GM18508 (cell line): ENCODE measurements around the gene APIP.
"Not testable (repeated sequence)": the region's sequence is repeated elsewhere in the genome, so short reads cannot be mapped to it uniquely, and the experiment has no call there.

ENCODE experiments used
- ATAC-seq: cut with Tn5 transposase; IDR thresholded peaks from one replicate; pipeline ENCODE4 v1.9.1; 2021; ENCODE audit warnings: moderate number of reproducible peaks; ENCODE audit not compliant: insufficient read depth, unreplicated experiment

Gene APIP

DNA sequence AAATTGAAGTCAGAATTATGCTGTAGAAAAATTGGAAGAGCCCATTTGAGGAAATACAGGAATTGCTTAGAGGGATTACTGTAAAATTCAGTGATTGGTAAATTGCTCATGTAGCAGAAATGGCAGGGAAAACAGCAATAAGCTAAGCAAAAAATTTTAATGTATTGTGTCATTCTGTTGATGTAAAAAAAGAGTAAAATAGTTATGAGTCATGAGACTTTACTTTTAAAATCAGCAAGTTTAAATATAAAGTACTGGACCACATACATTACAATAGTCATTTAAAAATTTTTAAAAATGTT is 10.6 kb upstream of the APIP start:
- ATAC-seq, result no peak

DNA sequence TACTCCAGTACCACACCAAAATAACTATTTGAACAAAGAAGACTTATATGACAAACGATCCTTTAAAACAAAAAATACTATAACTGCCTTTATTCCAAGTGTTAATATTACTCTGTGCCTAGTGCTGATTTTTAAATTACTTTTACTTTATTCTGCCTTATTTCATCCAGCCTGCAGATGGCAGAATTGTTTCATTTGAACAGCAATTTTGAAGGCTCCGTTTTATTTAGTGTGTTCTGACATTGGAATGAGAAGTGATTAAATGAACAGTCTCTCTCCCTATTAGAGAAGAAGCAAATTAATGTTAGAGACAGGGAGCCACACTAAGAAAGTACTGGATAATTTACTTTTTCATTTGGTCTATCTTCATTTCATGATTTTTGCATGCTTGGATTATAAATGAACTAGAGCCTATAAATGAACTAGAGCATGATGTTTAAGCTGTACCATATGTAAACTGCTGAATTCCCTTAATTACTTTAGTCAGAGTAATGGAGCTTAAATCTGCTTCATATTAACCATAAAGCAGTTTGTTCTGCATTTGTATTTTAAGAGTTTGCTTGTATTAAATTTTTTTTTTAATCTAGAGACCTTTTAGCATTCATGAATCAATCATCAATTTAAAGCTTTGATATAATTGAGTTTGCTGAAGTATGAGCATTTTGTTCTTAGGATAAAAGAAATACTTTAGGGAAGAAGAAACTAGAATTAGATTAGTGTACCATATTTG is 10.1 kb upstream of the APIP start:
- ATAC-seq, result no peak

DNA sequence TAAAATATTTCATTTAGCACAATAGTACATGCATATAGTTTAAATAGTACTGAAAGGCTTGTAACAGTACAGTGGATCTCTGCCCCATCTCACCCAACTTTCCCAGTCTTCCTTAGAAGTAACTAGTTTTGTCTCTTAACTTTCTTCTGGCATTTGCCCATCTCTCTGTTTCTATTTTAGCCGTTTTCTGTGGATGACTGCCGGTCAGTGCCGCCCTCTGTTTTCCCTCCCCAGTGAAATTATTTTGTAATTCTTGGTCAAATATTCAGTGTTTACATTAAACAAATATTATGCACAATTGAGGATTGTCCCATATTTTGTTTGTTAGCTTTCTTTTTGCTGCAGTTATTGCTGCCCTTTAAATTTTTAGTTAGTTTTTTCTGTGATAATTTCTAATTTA is 8.5 kb upstream of the APIP start:
- no peak for ATAC-seq

DNA sequence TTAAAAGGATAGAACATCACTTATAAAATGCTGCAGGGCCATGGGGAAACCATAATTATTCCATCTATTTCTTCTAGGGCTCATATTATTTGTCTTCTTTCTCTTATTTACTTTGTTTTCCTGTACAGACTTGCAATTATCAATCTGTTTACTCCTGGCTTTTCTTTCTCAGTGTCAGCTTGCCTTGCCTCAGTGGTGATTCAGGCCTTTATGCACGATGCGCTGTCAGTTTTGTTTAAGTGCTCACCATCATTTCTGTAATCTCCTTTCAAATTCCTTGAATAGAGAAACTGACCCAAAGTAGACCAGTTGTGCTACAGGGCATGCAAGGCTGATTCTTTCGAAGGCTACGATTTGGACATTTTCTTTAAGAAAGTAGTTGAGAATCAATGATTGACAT is 5.0 kb upstream of the APIP start:
- no peak for ATAC-seq

DNA sequence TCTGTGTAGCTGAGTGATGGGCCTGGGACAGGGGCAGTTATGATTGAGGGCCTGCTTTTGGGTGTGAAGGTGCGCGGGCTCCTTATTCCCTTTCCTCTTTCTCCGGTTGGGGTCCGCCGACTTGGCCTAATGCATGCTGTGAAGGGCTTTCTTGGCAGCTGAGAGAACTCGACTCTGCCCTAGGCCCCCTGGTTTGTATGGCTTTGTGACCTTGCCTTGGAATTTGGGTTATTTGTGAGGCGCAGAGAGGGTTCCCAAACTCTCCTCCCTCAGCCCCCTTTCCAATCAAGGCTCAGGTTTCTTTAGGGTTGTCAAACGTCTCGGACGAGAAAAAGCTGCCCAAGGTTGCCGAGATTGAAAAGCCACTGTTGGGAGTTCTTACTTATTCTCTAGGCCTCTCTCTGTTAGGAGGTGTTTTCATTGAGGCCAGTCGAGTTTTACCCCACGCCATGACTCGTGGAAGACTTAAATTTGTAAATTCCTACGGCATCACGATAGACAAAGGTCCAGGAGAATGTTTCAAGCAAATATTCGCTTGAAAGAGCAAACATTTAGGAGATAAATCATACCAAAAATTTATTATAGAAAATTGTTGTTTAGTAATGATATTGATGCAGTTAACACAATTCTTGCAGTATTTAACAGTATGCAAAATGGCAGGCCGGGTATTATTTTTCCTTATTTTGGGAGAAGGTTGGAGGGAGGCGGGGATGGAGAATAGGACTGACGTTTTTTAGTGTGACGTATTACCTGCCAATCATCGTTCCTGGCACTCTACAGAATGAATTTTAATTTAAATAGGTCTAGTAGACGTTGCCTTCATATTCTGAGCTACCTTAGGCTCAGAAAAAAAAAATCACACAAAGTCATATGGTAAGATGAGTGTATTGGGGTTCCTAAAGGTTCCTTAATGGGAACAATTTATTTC is 928 bp upstream of the APIP start:
- peak; percentile 10 for ATAC-seq

DNA sequence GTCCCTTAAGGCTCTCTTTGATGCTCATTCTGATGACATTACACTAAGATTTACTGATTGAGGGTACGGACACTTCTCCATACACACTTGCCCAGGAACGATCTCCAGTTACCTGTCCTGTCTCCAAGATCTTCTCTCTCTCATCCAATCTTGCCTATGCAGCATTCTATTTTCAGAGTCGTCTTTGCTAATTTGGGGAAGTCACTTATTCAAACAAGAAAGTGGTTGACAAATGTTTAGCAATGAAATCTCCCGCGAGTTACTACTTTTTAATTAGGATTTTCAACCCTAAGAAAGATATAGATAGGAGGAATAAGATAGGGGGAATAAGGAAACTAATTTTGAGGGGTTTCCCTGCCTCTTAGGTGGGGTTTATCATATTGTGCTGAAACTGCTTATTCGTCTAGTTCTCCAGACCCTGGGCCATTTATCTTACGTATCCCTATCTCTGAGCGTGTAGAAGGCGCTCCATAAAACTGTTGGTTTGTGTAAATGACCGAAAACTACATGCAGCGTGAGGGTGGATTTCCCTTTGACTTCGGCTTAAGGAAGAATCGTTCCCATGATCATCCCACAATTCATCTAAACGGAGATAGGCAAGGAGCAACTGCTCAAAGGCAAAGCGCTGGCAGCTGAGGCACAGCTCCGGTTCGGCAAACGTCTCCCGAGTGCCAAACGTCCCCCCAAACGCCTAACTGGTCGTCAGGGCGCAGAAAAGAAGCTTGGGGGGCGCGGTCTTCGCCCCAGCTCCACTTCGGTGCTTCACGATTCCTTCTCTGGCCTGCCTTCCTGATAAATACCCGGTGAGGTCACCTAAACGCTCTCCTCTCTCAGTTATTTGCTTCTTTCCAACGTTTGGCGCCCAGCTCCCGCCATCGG is 804 bp downstream of the APIP start:
- peak; percentile 4 for ATAC-seq

DNA sequence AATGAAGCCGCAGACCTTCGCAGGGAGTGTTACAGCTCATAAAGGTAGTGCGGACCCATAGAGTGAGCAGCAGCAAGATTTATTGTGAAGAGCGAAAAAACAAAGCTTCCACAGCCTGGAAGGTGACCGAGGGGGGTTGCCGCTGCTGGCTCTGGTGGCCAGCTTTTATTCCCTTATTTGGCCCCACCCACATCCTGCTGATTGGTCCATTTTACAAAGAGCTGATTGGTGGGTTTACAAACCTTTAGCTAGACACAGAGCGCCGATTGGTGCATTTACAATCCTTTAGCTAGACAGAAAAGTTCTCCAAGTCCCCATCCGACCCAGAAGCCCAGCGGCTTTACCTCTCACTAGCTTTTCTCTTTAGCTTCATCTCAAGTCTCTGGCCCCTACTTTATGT is 2.6 kb downstream of the APIP start:
- ATAC-seq, result not testable (repeated sequence)

DNA sequence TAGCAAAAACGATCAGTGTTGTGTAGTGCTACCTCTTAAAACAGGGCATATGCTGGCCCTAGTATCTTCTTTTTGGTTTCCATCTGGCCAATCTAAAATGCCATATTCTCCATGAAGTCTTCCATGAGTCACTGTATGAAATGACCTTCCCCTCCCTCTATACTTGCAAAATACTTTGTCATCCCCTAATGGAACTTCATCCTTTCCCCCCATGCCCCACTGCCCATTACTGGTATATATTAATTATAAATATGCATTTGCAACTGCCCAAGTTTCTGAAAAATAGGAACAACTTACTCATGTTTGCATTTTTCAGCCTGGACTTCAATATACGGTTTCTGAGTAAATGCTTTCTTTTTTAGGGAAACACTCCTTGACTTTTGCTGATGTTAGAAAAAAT is 4.5 kb downstream of the APIP start:
- no peak for ATAC-seq

DNA sequence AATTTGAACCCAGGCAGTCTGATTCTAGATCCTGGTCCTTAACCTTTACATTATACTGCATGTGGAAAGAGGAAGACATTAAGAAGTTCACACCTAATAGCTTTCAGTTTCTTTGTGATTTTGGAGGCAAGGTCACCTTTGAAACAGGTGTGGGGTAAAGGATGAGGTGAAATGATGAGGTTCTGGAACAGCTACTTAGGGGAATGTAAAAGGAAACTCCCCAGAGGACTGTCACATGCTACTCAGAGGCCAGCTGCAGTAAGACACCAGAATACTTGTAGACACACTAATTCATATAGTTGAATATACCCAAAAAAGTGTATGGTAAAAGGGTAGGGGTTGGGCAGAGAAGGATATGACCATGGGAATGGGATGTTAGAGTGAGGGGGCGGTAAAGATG is 5.4 kb downstream of the APIP start:
- ATAC-seq, result peak; percentile 46

DNA sequence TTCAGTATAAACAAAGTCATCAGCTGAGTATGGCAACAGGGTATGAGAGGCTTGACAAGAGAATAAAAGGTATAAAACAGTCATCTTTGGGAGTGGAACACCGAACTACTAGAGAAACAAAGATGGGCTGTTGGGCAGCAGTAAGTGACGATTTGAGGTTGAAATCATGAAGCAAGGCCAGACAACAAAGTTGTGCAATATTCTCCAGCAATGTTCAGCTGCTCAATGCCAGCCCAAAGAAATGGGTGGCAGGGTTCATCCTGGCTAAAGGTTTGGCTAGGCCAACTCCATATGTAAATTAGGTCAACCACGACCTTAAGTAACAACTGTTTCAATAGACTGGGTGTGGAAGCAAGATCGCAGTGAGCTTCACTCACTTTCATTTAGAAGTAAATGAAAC is 6.2 kb downstream of the APIP start:
- ATAC-seq, result no peak

DNA sequence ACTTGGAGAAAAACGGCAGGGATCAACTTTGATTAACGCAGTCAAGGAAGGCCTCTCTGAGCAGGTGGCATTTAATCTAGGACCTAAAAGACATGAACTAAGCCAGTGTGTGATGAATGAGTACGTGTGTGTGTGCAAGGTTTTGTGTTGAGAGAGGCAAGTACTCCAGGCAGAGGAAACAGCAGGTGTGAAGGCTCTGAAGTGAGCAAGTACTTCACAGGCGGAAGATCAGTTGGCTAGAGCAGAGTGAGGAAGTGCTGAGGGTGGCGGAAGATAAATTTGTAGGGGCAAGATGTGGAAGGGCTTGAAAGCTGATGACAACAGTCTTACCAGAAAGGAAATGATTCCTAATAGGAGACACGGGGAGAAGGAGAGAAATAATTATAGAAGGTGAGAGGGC is 6.8 kb downstream of the APIP start:
- ATAC-seq, result no peak

DNA sequence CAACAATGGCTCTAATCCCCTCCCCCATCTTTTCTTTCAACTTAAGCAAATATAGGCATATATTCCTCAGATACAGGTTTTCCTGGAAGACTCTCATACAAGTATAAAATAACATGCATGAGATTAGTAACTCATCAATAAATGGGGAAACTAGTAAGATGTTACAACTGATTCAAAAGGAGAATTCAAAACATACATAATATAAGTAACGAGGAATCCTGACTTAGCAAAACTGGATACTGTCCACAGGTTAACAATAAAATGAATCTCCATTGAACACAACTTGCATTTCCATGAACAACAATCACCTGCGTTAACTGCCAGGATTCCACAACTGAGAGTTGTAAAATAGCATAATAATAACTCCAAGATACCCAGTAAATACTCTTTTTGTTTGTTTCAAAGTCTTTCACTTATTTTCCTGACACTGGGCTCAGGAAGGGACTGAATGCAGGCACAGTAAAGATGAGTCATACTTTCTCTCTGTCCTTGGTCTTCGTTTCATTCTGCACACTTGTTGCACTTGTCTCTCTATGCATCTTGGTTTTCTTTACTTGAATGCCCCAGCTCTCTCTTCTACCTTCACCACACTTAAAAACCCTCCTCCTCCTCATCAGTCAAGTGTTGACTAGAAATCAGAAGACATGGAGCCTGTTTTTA is 8.1 kb downstream of the APIP start:
- no peak for ATAC-seq

DNA sequence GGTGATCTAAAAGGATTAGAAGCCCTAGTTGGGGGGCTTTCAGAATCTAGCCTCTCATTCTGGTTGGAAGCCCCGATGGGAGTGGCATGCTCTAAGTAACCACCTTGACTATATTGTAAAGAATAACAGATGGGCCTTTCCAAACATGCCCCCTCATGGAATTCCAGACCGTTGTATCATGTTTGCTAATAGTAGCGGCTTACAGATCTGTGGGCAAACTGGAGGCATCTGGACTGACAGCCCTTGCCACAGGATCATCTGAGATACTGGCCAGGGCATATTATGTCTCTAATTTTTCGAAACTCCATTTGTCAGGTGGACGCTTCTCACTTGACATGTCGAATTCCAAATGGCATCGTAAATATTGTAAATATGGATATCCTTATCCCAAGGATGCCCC is 10.5 kb downstream of the APIP start:
- ATAC-seq, result no peak

DNA sequence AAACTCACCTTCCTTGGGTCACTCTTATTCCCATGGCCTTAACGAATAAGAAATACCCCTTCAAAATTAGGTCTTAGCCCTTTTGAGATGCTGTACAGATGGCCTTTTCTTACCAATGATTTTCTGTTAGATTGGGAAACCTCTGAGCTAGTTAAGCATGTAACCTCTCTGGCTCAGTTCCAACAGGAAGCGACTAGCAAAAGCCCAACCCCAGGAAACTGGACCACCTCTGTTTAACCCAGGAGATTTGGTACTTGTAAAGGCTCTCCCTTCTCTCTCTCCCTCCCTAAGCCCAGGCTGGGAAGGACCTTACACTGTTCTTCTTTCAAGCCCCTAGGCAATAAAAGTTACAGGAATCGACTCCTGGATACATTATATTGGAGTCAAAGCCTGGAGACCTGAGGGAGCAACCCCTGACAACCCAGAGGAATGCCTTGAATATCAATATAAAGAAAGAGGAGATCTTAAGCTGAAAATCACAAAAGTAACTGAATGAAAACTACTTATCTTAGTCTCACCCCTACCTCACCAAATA is 11.7 kb downstream of the APIP start:
- ATAC-seq, result no peak

DNA sequence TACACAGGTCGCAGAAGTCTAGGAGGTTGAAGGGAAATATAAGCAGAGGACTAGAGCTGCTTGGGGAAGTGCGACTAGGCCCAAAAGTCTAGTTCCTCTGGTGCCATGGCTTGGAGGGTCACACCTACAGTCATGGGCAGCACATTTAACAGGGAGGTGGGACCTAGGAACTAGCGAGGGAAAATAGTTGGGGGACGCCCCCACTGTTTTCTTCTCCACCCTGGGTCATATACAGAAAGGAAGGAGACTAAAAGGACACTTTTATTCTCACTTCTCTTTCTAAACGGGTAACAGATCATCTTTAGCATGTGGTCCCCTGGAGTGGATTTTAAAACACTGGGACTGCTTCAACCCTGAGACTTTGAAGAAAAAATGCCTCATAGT is 16.6 kb downstream of the APIP start:
- no peak for ATAC-seq

DNA sequence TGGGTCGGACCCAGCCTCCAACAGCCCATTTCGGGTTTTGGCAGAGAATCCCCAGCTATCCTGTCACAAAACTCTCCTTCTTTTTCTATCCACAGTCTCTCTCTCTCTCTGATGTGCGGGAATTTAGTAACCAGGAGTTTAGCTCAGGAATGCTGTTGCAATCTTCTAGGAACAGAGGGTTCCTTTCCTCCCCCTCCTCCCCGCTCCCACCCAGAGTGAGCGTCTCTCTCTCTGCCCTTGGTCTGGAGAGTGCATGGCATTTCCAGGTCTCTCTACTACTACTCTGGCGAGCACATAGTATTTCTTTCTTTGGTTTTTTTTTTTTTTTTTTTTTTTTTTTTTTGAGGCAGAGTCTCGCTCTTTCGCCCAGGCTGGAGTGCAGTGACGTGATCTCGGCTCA is 17.7 kb downstream of the APIP start:
- ATAC-seq, result no peak

DNA sequence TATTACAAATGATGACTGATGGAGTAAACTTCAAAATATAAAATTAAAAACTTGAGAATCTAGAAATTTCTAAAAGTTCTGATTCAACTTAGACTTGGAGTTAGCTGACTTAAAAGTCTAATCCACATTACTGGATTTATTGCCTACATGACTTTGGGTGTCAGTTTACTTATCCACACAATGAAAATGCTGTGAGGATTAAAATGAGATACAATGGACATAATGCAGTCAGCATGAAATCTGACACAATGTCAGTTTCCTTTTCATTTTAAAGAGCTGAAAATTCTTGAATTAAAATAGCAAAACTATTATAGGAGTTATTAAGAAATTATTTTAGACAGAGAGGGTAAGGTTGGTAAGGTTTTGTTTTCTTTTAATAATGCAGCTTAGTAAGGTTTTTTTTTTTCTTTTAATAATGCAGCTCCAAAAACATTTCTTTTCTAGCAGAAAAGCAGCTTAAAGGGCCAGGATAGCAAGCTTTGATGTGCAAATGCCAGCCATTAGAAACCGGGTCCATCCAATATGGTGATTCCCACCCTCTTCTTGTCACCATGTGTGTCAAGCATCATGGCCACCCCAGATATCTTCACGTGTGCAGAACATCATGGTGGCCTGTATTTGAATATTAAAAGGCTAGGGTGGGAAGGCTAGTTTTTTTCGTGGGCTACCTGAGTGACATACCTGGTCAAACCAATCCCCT is 18.9 kb downstream of the APIP start:
- no peak for ATAC-seq

DNA sequence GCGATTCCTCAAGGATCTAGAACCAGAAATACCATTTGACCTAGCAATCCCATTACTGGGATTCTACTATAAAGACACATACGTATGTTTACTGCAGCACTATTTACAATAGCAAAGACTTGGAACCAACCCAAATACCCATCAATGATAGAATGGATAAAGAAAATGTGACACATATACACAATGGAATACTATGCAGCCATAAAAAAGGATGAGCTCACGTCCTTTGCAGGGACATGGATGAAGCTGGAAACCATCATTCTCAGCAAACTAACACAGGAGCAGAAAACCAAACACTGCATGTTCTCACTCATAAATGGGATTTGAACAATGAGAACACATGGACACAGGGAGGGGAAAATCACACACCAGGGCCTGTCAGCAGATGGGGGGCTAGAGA is 20.0 kb downstream of the APIP start:
- ATAC-seq, result not testable (repeated sequence)

DNA sequence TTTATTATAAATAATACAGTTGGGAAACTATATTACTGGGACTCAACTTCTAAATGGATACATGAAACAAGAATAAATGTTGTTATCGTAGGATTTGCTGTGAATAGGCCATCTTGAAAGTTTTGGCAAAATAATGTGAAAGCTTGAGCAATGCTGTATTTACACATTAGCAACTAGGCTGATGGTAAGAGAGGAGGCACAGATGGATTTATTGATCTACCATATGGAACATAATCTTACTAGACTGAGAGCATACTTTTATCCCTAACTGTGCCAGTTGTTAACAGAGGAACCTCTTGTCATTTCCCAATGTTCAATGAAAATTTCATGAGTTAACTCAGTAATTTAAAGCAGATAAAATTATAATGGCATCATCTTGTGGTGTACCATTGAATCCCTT is 22.8 kb downstream of the APIP start:
- no peak for ATAC-seq

DNA sequence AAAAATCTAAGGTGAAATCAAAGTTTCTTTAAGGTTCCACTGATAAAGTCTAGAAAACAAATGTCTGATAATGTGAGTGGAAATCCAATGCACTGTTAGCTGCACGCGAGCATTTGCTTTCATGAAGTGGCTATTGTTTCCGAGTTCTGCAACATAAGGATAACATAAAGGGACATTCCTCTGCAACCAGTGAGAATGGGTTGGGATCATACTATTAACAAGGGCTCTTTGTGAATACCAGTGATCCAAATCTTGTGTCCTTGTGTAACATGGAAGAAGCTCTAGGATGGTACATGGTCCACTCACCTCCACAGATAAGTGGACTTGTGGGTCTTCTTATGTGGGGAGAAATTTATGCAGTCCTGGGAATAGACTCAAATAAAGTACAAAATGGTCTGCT is 24.6 kb downstream of the APIP start:
- ATAC-seq, result no peak
